T-helper 2 cell (primary cell): Measurements from ENCODE around the gene CTRB1.
"Not testable (repeated sequence)": the region's sequence is repeated elsewhere in the genome, so short reads cannot be mapped to it uniquely, and the experiment has no call there.

Source experiments
- DNase-seq, 5 experiments: peaks; one replicate each; pipeline versions ENCODE4 v3.0.0 to v3.0.0-alpha.2; 2012 to 2022

Gene CTRB1

GRCh38 chr16:75257886-75258806 lies 39.4 kb downstream of the CTRB1 start:
- DNase-seq: no peak

DNA sequence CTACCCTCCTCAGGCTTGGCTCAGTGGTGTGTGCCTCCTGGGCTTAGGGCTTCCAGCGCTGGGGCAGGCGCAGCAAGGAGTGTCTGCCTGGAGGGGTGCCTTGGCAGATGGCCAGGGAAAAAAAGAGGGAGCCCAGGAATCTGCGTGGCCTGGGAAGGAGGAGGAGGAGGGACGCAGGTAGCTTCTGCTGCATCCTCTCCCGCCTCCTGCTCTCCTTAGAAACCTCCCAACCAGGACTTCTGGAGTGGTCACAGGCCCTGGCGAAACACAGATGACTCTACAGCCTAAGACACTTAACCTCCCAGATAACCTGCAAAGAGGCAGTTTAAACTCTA lies 40.0 kb downstream of the CTRB1 start:
- no peak for DNase-seq

- no peak for DNase-seq
These were observed 42.2 kb downstream of the CTRB1 start for GRCh38 chr16:75260851-75261589.

DNA sequence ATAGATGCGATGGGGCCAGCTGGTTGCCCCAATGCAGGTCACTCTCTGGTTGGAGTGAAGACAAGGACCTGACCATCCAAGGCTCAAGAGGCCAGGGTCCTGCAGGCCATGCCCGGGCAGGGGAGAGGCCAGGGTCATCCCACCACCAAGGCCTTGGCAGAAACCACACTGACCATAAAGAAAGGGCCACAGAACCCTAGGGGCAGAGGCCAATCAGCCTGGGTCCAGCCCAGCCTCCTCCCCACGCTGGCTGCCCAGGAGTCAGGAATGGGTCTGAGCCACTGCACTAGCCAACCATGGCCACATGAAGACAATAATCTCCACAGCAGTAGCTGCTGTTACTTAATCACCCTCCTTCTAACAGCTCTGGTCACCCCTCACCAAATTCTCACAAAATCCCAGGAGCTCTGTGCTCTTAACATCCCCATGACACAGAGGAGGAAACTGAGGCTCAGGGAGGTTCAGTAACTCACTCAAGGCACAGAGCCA lies 42.8 kb downstream of the CTRB1 start:
- no peak for DNase-seq

DNA sequence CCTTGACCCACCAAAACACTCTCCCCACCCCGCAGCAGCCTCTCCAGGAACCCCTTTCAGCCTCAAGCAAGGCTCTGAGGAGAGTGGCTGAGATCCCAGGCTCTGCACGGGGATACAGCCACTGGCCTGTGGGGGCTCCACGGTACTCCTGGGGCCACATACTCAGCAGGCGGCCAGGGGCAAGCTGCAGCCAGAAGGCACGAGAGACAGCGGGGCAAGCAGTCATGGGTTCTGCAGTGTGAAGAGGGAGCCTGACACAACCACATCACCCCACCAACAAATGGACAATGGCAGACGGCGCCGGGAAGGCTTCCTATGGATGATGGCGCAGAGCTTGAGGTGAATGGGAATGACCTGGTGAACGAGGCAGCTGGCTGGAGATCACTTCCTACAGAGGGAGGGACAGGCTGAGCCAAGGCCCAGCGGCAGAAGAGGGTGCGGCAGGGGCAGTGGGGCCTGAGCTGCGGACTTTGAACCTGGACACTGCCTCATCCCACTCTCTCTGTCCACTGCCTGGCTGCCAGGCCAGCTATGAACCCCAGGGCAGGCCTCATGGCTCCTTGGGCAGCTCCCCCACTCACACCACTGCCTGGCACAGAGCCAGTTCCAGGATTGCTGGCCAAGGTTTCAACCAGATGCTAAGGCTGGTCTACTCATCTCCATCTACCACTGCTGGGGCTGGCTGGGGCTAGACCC lies 43.5 kb downstream of the CTRB1 start:
- DNase-seq: no peak

DNA sequence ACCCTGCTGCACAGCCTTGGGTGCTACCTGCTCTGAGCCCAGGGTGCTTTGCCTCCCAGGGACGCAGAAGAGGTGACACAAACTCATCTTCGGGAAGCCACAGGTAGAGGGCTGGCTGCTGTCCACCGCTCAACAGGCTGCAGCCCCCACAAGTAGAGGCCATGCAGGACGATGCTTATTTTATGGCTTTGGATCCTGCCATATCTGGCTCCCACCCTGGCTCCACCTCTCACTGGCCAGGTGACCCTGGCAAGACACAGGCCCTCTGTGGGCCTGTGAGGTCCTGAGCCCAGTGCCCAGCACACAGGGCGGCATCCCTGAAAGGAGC lies 44.0 kb downstream of the CTRB1 start:
- DNase-seq: no peak

DNA sequence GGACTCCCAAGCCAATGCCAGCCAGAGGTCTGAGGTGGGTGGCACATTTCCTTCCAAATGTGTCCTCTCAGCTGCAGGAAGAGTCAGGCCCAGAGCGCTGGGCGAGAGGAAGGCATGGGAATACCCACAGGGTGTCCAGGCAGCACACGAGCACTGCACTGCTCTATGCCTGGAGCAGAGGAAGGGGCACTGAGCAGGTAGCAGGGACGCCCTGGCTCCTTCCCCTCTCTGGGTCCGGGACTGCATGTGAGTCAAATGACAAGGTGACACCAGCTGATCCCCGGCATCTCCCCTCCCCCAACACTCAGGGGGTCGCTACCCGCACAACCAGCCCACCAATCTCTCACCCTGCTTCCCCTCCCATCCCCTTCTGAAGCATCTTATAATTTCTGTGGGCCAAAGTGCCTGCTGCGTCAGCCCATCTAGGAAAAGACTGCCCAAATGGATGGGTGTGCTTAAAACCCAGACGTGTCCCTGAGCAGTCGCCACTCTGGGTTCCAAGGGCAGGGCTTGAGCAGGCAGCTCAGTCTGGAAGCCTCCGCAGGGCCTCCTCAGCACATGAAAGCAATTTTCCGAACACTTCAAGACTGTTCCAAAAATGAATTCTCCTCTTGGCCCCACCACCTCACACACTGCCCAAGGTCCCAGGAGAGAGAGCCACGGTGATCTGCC lies 44.6 kb downstream of the CTRB1 start:
- no peak for DNase-seq

DNA sequence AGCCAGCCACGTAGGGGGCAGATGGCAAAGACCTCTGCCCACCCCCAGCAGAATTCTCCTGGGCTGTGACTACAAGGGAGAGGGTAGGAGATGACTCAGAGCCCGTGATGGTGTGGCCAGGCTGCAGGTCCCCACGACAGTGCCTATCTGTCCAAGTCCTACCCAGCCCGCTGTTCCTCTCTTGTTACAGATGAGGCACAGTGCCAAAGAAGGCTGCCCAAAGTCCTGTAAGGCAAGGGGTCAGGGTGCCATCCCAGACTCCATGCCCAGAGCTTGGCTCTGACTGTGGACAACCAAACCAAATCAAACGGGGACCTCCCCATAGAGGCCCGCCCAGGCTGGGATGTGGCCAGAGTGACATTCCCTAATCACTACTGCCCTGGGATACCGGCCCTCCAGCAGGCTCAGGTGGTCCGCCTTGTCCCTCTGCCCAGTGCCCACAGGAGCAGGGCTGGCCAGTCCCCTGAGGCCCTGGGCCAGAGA lies 45.2 kb downstream of the CTRB1 start:
- no peak for DNase-seq

GRCh38 chr16:75264457-75264998 lies 45.7 kb downstream of the CTRB1 start:
- DNase-seq: no peak

DNA sequence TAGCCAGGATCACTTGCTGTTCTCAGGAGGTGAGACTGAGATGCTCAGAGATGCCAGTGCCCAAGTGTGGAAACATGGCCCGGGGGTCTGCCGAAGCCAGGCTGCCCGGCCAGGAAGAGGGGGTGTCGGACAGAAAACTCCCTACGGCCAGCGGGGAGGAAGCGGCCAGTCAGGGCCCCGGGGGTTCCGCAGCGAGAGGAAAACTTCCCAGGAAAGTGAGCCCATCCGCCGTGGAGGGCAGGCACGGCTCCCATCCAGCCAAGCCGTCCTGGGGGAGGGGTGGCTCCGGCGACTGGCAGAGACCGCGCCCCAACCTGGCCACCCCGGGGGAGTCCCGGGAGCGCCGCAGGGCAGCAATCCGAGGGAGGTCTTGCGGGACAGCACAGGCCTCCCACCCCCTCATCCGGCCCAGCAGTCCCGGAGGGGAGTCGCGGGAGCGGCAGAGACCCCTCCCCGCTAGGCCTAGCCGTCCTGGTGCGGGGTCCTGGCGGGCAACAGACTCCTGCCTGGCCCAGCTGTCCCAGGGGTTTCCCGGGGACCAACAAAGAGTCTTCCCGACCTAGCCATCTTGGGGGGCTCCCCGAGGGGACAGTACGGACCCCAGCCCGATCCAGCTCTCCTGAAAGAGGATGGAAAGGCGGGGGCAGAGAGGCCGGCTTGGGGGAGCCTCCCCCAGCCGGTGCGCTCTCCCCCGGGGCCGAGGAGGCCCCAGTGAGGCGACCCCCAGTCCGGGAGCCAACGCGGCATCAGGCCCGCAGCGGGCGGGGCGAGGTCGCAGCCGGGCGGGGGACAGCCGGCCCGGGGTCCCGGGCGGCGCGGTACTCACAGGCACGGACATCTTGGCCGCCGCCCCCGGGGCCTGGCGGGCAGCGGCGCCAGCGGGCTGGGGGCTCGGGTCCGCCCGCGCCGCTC lies 46.5 kb downstream of the CTRB1 start:
- DNase-seq: no peak

GRCh38 chr16:75265911-75266701 lies 47.3 kb downstream of the CTRB1 start:
- no peak for DNase-seq

DNA sequence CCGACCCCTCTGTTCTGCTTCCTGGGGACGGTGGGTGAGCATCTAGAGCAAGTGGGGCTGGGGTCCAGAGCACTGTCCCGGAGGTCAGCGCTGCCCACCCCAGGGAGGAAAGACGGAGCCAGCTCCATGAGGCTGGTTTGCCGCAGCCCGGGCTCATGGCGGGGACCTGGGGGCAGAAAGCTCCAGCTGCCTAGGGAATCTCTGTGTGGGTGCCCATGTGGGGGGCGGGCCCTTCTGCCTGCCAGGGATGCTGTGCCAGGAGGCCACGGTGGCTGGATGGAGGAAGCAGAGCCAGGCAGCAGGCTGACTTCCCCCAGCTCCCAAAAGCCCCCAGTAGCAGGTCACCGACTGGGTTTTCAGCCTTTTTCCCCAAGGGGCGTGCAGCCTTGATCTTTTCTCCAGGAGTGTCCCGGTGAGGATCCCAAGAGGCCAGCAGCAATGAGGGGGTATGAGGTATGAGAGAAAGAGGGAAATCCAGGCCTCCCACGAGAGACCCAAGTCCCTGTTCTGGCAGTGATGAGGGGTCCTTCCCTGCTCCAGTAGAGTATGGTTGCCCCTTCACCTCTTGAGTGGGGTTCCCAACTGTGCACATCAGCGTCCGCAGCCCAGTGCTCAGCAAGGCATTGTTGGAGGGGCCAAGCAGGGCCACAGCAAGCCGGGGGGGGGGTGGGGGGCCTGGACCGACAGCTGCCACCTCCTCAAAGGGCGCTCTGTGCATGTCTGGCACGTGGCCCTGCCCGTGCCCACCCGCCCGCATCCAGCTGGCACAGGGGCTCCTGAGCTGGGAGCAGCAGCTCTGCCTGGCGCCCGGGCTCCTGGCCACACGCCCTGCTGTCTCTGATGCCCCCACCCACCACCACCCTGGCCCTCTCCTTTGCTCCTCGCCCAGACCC lies 48.2 kb downstream of the CTRB1 start:
- DNase-seq: no peak

DNA sequence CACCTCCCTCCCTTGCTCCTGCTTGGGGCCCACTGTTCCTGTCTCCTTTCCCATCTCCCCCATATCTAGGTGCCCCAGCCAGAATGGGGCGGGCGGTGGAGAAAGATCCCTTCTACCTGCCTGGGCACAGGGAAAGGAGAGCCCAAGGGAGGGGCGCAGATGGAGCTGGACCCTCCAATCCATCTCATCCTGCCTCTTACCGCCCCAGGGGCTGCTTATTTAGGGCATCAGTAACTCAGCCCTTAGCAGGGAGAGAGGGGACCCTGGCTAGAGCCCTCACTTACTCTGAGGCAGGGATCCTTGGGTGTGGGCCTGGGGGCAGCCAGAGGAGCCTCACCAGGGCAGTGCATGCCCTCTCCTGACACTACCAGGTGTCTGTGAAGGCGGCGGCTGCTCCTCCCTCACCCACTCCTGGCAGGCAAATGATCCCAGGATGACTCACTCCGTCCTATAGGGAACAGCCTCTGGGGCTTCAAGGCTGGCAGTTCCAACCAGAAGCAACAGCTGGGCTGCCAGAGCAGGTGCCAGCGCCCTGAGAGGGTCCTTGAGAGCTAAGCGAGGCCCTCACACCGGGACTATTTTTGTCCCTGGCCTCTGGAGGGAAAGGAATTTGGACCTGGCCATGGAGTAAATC lies 49.0 kb downstream of the CTRB1 start:
- DNase-seq: no peak

DNA sequence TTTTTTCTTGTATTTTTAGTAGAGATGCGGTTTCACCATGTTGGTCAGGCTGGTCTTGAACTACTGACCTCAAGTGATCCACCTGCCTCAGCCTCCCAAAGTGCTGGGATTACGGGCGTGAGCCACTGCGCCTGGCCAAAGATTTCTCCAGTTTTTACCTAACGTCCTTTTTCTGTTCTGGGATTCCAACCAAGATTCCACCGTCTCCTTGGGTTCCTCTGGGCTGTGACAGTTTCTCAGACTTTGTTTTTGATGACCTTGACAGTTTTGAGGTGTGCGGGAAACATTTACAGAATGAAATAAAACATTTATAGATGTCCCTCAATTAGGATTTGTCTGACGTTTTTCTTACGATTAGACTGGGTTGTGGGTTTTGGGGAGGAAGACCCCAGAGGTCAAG lies 50.6 kb downstream of the CTRB1 start:
- not testable (repeated sequence) for DNase-seq

DNA sequence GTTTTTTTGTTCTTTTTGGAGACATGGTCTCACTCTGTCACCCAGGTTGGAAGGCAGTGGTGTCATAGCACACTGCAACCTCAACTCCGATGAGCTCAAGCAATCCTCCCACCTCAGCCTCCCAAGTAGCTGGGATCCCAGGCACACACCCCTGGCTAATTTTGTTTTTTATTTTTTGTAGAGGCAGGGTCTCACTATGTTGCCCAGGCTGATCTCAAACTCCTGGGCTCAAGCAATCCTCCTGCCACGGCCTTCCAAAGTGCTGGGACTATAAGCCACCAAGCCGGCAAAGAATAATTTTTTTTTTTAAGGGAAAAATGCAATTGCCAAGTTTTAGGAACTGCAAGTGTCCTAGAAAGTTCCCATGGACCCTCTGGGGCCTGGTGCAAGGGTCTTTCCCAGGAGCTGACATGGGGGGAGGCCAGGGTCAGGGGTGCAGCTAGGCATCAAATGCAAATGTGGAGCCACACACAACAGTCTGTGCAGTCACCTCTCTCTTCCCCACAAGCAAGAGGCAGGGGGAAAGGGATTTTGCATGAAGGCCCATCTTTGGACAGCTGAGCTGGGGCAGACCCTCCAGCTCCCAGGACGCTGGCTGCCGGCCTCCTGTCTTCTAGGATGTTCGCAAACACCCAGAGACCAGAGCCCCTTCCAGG lies 52.8 kb downstream of the CTRB1 start:
- no peak for DNase-seq

DNA sequence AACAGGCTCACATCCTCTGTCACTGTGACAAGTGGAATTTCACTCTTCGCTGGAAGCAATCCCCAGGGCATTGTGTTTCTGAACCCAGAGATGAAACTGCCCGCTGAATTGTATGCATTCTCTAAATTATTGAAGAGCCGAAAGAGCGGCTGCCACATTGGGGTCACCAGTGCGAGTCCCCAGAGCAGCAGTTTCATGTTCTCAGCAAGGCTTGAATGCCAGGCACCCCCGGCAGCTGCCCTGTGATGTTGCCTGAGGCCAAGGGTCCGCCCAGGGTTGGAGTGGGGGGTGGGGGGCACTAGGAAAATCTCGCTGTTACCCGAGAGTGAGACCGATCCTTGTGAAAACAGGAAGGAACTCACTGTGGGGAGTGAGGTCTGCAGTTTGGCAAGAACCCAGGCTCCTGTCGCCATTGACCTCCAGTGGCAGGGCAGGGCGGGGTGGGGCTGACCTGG lies 53.3 kb downstream of the CTRB1 start:
- DNase-seq: no peak

DNA sequence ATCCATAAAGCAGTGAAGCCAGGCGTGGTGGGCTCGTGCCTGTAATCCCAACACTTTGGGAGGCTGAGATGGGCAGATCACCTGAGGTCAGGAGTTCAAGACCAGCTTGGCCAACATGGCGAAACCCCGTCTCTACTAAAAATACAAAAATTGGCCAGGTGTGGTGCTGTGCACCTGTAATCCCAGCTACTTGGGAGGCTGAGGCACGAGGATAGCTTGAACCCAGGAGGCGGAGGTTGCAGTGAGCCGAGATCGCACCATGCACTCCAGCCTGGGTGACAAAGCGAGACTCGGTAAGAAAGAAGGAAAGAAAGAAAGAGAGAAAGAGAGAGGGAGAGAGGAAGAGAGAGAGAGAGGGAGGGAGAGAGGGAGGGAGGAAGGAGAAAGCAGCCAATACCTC lies 53.8 kb downstream of the CTRB1 start:
- DNase-seq: not testable (repeated sequence)
